Measurements from ENCODE around the gene BMP5. TPM values are rescaled to one million over a fixed set of nuclear protein-coding genes. Genes with fewer than 3 reads are reported as not detected.

BMP5 gene
- total RNA-seq, 4 donors from 2014 or later: 0.13 TPM; not detected in 3

DNA sequence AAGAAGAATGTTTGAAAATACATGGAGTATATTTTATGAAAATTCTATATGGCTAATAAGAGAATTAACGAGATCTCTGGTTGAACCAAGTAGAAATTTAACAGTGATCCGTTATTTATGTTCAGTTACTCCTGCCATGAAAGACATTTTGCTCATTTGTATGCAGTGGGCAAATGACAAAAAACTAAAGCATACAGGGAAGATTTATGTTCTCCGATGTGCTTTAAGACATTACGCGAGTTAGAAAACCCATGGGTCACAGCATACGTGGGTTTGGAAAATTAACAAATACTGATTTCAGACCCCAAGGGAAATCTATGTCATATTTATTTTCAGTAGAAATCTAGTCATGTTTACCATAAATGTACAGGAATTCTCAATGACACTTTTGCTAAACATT is 90.1 kb downstream of the BMP5 start:
- WGBS: 87% methylated on average over 6 of the region's 6 CpGs
- H3K4me3 ChIP-seq: no peak overlapping the region
- H3K27me3 ChIP-seq: no peaks in the 10 kb centered on the region
- no peaks in the 10 kb centered on the region for H3K36me3 ChIP-seq
- H3K27ac ChIP-seq: no peak overlapping the region
- TF ChIP-seq EP300 (IDR thresholded peaks at IDR 0.05) (no peak), POLR2AphosphoS5 (IDR thresholded peaks at IDR 0.05) (no peak), POLR2A (IDR thresholded peaks at IDR 0.05) (no peak)
- TF ChIP-seq, protein P1, sequence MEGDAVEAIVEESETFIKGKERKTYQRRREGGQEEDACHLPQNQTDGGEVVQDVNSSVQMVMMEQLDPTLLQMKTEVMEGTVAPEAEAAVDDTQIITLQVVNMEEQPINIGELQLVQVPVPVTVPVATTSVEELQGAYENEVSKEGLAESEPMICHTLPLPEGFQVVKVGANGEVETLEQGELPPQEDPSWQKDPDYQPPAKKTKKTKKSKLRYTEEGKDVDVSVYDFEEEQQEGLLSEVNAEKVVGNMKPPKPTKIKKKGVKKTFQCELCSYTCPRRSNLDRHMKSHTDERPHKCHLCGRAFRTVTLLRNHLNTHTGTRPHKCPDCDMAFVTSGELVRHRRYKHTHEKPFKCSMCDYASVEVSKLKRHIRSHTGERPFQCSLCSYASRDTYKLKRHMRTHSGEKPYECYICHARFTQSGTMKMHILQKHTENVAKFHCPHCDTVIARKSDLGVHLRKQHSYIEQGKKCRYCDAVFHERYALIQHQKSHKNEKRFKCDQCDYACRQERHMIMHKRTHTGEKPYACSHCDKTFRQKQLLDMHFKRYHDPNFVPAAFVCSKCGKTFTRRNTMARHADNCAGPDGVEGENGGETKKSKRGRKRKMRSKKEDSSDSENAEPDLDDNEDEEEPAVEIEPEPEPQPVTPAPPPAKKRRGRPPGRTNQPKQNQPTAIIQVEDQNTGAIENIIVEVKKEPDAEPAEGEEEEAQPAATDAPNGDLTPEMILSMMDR (IDR thresholded peaks at IDR 0.05): no peak
- no peaks in the 10 kb centered on the region for H3K9me3 ChIP-seq
- H3K4me1 ChIP-seq: no peaks in the 10 kb centered on the region
- no peak for DNase-seq (ENCODE audit: low spot score in 2 of 2)

DNA sequence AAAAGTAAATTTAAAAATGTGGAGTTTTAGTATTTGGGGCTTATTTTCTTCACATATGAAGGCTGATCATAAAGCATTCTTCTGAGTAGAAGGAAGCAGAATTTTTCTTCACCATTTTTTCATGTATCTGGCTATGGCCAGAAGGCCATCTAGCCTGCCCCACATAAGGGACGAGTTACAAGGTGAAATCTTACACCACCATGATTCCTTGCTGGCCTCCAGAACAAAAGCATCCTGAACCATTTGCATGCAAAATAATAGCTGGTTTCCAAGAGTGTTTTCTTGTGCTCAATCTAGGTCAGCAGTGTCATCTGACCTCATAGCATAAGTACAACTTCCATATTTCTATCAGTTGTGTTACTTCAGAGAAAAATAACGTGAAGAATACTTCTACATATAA is 93.1 kb downstream of the BMP5 start:
- H3K4me1 ChIP-seq: no peaks in the 10 kb centered on the region
- no peak overlapping the region for H3K27ac ChIP-seq
- no peaks in the 10 kb centered on the region for H3K27me3 ChIP-seq
- no peaks in the 10 kb centered on the region for H3K9me3 ChIP-seq
- DNase-seq (ENCODE audit: low spot score in 2 of 2): no peak
- WGBS: 75% methylated on average over 2 of the region's 2 CpGs
- TF ChIP-seq POLR2A (IDR thresholded peaks at IDR 0.05) (no peak), EP300 (IDR thresholded peaks at IDR 0.05) (no peak)
- TF ChIP-seq, protein P1 (IDR thresholded peaks at IDR 0.05): no peak
- H3K4me3 ChIP-seq: no peak overlapping the region
- H3K36me3 ChIP-seq: no peaks in the 10 kb centered on the region

DNA sequence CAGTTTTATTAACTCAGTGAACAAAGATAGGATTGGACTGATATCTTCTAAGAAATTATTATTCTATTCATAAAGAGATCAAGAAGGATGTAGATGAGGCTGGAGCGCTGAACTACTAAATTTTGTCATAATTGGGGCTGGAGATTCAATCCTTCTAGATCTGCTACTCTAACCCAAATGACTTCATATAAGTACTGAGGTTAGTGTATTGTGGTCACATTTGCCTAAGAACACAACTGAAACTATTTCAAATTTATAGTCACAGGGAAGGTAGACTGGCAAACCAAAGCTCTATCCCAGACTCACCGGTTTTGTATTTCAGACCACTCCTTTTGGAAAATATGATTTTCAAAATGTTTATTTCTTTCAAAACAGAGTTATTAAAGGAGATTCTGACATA is 96.7 kb downstream of the BMP5 start:
- no peaks in the 10 kb centered on the region for H3K27me3 ChIP-seq
- H3K4me1 ChIP-seq: no peaks in the 10 kb centered on the region
- DNase-seq (ENCODE audit: low spot score in 2 of 2): no peak
- H3K9me3 ChIP-seq: no peaks in the 10 kb centered on the region
- 79% methylated on average over 2 of the region's 2 CpGs for WGBS
- no peak overlapping the region for H3K27ac ChIP-seq
- no peak overlapping the region for H3K4me3 ChIP-seq
- H3K36me3 ChIP-seq: no peaks in the 10 kb centered on the region
- TF ChIP-seq POLR2A (IDR thresholded peaks at IDR 0.05) (no peak), POLR2AphosphoS5 (IDR thresholded peaks at IDR 0.05) (no peak), EP300 (IDR thresholded peaks at IDR 0.05) (no peak)
- TF ChIP-seq, protein P1 (IDR thresholded peaks at IDR 0.05): no peak

DNA sequence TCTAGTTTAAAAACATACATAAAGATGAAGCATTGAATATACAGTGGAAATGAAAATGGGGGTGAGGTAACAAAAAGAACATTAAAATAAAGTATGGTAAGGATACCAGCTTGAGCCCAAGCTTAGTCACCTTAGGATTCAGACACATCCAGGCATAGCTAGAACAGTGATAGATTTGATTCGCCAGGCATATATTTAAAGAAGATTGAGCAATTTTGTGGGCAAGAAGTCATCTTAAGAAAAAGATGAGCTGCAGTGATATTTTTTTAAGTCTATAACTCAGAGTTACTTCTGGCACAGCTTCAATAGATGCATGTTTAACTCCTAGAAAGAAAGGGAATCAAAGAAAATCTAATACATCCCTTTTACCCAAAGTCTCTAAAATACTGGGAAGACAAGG is 97.9 kb downstream of the BMP5 start:
- 68% methylated on average over 1 of the region's 1 CpG for WGBS
- H3K4me3 ChIP-seq: no peak overlapping the region
- no peaks in the 10 kb centered on the region for H3K27me3 ChIP-seq
- H3K36me3 ChIP-seq: no peaks in the 10 kb centered on the region
- no peaks in the 10 kb centered on the region for H3K4me1 ChIP-seq
- H3K9me3 ChIP-seq: no peaks in the 10 kb centered on the region
- TF ChIP-seq EP300 (IDR thresholded peaks at IDR 0.05) (no peak), POLR2A (IDR thresholded peaks at IDR 0.05) (no peak), POLR2AphosphoS5 (IDR thresholded peaks at IDR 0.05) (no peak)
- TF ChIP-seq, protein P1 (IDR thresholded peaks at IDR 0.05): no peak
- no peak for DNase-seq (ENCODE audit: low spot score in 2 of 2)
- H3K27ac ChIP-seq: no peak overlapping the region

DNA sequence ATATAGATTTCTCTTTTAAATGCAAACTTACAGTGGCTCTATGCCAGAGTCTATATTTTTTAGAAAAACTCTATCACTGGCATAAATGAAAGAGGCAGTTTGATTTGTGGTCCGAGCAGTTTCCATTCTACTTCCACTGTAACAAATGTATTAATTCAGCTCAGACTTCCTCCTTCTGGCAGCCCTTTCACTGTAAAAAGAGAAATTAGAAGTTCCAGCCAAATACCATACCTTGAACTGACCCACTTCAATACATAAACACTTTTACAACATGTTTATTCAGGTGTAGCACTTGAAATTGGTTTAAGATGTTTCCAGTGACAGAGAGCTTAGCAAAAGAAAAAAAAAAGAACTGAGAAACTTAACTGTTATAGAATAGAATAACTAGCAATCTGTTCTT is 99.3 kb downstream of the BMP5 start:
- no peaks in the 10 kb centered on the region for H3K27me3 ChIP-seq
- H3K36me3 ChIP-seq: no peaks in the 10 kb centered on the region
- 54% methylated on average over 1 of the region's 1 CpG for WGBS
- no peak for DNase-seq (ENCODE audit: low spot score in 2 of 2)
- no peaks in the 10 kb centered on the region for H3K9me3 ChIP-seq
- no peak for TF ChIP-seq EP300 (IDR thresholded peaks at IDR 0.05)
- no peak for TF ChIP-seq POLR2AphosphoS5 (IDR thresholded peaks at IDR 0.05)
- TF ChIP-seq, protein P1 (IDR thresholded peaks at IDR 0.05): no peak
- no peak for TF ChIP-seq POLR2A (IDR thresholded peaks at IDR 0.05)
- H3K4me1 ChIP-seq: no peaks in the 10 kb centered on the region
- H3K4me3 ChIP-seq: no peak overlapping the region
- H3K27ac ChIP-seq: no peak overlapping the region

Data from suprapubic skin (tissue), 4 donors.